ENCODE results near the gene NABP1.

DNA sequence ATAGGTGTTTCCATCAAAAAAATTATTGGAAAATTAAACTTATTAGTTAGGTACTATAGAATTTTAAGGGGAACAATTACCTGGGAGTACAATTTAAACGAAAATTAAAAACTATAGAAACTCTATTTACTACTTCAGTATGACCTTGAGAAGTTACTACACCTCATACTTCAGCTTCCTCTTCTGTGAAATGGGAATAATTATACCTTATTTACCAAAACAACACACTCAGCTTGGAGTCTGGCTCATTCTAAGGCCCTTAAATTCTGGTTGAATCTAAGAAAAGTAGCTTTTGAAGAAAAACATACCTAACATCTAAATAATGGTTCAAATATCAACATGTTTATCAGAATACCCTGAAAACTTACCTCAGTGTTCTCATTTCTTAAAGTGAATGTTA is 2.7 kb downstream of the NABP1 start:
- TF ChIP-seq USF1 (IDR thresholded peaks at IDR 0.05) (no peak), ZBTB7A (IDR thresholded peaks at IDR 0.05; ENCODE audit: low read depth) (no peak), EP300 (IDR thresholded peaks at IDR 0.05; ENCODE audit: borderline replicate concordance) (no peak), REST (IDR thresholded peaks at IDR 0.05; ENCODE audit: low read depth) (no peak), YY1 (IDR thresholded peaks at IDR 0.05; ENCODE audit: low read depth) (no peak), FOXM1 (IDR thresholded peaks at IDR 0.05; ENCODE audit: borderline replicate concordance, low read depth) (no peak), NFIC (IDR thresholded peaks at IDR 0.05) (no peak), TEAD4 (IDR thresholded peaks at IDR 0.05) (no peak), TAF1 (IDR thresholded peaks at IDR 0.05; ENCODE audit: low read depth) (no peak)
- TF ChIP-seq, protein P1, sequence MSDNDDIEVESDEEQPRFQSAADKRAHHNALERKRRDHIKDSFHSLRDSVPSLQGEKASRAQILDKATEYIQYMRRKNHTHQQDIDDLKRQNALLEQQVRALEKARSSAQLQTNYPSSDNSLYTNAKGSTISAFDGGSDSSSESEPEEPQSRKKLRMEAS (IDR thresholded peaks at IDR 0.05), result no peak

Data from Ishikawa (cell line).